ENCODE data around the gene NEK8.

NEK8 gene

DNA sequence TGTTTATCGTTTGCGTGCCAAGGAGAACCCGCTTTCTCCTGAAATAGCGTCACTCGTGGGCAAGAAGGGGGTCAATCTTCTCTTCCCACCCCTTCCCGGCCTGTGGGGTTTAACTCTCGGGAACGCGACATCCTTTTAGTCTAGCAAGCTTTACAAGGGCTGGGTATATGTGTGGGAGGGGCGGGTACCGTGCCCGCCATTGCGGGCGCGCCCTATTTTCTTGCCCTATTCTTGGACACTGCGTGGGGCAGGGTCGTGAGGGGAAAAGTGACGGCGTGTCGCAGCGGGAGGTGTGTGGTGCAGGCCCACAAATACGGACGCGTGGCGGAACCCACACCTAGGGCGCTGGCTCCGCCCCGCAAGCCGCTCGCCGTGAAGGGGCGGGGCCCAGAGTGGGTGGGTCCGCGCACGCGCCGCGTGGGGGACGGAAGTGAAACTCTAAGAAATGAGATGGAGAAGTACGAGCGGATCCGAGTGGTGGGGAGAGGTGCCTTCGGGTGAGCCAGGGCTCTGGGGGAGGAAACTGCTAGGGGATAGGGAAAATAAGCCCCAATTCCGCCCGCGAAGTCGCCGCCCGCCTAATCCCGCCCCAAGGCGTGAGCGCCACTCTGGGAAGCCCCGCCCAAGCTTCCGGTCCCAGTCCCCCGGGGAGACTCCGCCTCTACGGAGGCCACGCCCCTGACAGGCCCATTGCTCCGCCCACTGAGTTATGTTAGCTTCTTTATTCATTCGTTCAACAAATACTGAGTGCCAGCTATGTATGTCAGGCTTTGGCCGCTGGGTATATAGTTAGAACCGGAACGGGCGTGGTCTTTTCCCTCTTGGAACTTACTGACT, at the start of gene NEK8:
Gene NEK8 (plus strand): TSS at position 425 of the 837 bp plus-strand sequence. CDS start 26 bp downstream, at position 451.
- POLR2A ChIA-PET (ENCODE audit: low non-redundant PET): interaction anchor here (2.4 to 5.5 kb wide), 3 partner anchors 16 to 24 kb away, joined by 12 to 95 read pairs (median 22); partner anchors contain the start of gene TRAF4

GRCh38 chr17:28682655-28683054, 45.9 kb upstream of the NEK8 start:
- POLR2A ChIA-PET (ENCODE audit: low non-redundant PET): no interaction called here
- no peak for TF ChIP-seq CTCF (conservative IDR thresholded peaks at IDR 0.05; ENCODE audit: low read depth)

More for the DNA sequence above, at the start of gene NEK8:
- no peak for TF ChIP-seq CTCF (conservative IDR thresholded peaks at IDR 0.05; ENCODE audit: low read depth)
- DNase-seq (ENCODE audit: low spot score): peak; percentile 95
- H3K27ac ChIP-seq: peak within 1 kb of the TSS; percentile 99
- CTCF ChIA-PET: interaction anchor here (0.6 to 5.6 kb wide), 2 partner anchors 19 to 22 kb away, joined by 5 to 249 read pairs; partner anchors contain the start of gene TRAF4

DNA sequence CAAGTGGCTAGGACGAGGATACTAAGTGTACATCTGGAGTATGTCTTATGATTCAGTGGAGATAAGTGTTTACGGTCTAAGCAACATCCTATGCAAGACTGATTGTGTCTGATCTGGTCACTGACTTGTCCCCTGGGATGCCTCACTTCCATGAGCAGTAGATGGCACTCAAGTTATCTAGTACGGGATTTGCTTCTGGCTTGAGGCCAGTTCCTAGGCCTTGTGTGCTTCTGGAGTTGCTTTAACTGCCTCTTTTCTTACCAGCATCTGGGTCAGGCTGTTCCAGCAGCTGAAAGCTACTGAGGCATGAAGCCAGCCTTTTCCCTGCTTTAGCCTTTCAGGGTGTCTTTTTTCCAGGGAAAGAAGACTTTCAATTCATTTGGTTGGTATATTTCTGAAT, 43.6 kb upstream of the NEK8 start:
- CTCF ChIA-PET: interaction anchor here (0.6 kb wide), 1 partner anchor 10 kb away, joined by 3 read pairs; no protein-coding TSS in a partner anchor
- TF ChIP-seq CTCF (conservative IDR thresholded peaks at IDR 0.05; ENCODE audit: low read depth): no peak
- POLR2A ChIA-PET (ENCODE audit: low non-redundant PET): no interaction called here
- no peak overlapping the region for H3K27ac ChIP-seq
- DNase-seq (ENCODE audit: low spot score): no peak

More at GRCh38 chr17:28682655-28683054, 45.9 kb upstream of the NEK8 start:
- no peak overlapping the region for H3K27ac ChIP-seq
- CTCF ChIA-PET: interaction anchor here (0.6 kb wide), 1 partner anchor 61 kb away, joined by 3 read pairs; no protein-coding TSS in a partner anchor
- no peak for DNase-seq (ENCODE audit: low spot score)

DNA sequence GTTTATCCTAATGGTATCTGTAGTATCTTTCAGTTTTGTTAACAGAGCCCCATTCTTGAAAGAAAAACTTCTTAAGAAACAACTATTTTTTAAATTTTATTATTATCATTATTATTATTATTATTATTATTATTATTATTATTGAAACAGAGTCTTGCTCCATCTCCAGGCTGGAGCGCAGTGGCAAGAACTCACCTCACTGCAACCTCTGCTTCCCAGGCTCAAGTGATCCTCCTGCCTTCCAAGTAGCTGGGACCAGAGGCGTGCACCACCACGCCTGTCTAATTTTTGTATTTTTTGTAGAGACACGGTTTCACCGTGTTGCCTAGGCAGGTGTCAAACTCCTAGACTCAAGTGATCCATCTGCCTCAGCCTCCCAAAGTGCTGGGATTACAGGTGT, 43.2 kb upstream of the NEK8 start:
- ChIA-PET CTCF (interaction anchor here (0.6 kb wide), 1 partner anchor 10 kb away, joined by 3 read pairs; no protein-coding TSS in a partner anchor), POLR2A (ENCODE audit: low non-redundant PET) (no interaction called here)
- no peak for TF ChIP-seq CTCF (conservative IDR thresholded peaks at IDR 0.05; ENCODE audit: low read depth)
- no peak overlapping the region for H3K27ac ChIP-seq
- no peak for DNase-seq (ENCODE audit: low spot score)

- no peak overlapping the region for H3K27ac ChIP-seq
- DNase-seq (ENCODE audit: low spot score): no peak
- no peak for TF ChIP-seq CTCF (conservative IDR thresholded peaks at IDR 0.05; ENCODE audit: low read depth)
- ChIA-PET CTCF (interaction anchor here (0.6 kb wide), 1 partner anchor 39 kb away, joined by 6 read pairs; no protein-coding TSS in a partner anchor), POLR2A (ENCODE audit: low non-redundant PET) (no interaction called here)
These were observed 42.3 kb upstream of the NEK8 start for GRCh38 chr17:28686296-28686695.

- H3K27ac ChIP-seq: no peak overlapping the region
- no peak for DNase-seq (ENCODE audit: low spot score)
- ChIA-PET POLR2A (ENCODE audit: low non-redundant PET) (no interaction called here), CTCF (no interaction called here)
- TF ChIP-seq CTCF (conservative IDR thresholded peaks at IDR 0.05; ENCODE audit: low read depth): no peak
These were observed 40.1 kb upstream of the NEK8 start for GRCh38 chr17:28688481-28688880.
